ENCODE measurements around the gene ABR. TPM values are rescaled to one million over a fixed set of nuclear protein-coding genes. Genes with fewer than 3 reads are reported as not detected.

The ABR gene
- polyA plus RNA-seq, 1 donor from 2014 or later = 34.5 TPM

- no peak overlapping the region for H2AFZ ChIP-seq (ENCODE audit: low read depth, low read length)
- no peak overlapping the region for H3K27ac ChIP-seq (ENCODE audit: low read length)
- H3F3A ChIP-seq (ENCODE audit: insufficient read depth, low read length, poor library complexity, severe bottlenecking) = no peaks in the 10 kb centered on the region
- no peaks in the 10 kb centered on the region for H3K27me3 ChIP-seq (ENCODE audit: insufficient read depth, low read depth, low read length)
- H3K9me3 ChIP-seq (ENCODE audit: low read length) = no peaks in the 10 kb centered on the region
- no peak overlapping the region for H3K4me2 ChIP-seq (ENCODE audit: low read length)
- peaks cover 7% of the 10 kb centered on the region for H3K36me3 ChIP-seq (ENCODE audit: insufficient read depth, low read length)
- H3K9me2 ChIP-seq (ENCODE audit: insufficient read depth, low read length) = no peaks in the 10 kb centered on the region
- no peaks in the 10 kb centered on the region for H4K20me1 ChIP-seq (ENCODE audit: insufficient read depth)
- no peak overlapping the region for H3K9ac ChIP-seq (ENCODE audit: low read length)
- TF ChIP-seq MXI1 (conservative IDR thresholded peaks at IDR 0.05; ENCODE audit: poor library complexity, severe bottlenecking) = no peak
- no peak for TF ChIP-seq POLR2AphosphoS5 (IDR thresholded peaks at IDR 0.05)
- no peak for TF ChIP-seq EZH2 (IDR thresholded peaks at IDR 0.05; ENCODE audit: borderline replicate concordance, insufficient read depth, low read length, poor library complexity, severe bottlenecking)
- no peak for TF ChIP-seq TAF1 (IDR thresholded peaks at IDR 0.05; ENCODE audit: low read depth)
- TF ChIP-seq SMC3 (conservative IDR thresholded peaks at IDR 0.05; ENCODE audit: poor library complexity) = no peak
- TF ChIP-seq, protein P1, sequence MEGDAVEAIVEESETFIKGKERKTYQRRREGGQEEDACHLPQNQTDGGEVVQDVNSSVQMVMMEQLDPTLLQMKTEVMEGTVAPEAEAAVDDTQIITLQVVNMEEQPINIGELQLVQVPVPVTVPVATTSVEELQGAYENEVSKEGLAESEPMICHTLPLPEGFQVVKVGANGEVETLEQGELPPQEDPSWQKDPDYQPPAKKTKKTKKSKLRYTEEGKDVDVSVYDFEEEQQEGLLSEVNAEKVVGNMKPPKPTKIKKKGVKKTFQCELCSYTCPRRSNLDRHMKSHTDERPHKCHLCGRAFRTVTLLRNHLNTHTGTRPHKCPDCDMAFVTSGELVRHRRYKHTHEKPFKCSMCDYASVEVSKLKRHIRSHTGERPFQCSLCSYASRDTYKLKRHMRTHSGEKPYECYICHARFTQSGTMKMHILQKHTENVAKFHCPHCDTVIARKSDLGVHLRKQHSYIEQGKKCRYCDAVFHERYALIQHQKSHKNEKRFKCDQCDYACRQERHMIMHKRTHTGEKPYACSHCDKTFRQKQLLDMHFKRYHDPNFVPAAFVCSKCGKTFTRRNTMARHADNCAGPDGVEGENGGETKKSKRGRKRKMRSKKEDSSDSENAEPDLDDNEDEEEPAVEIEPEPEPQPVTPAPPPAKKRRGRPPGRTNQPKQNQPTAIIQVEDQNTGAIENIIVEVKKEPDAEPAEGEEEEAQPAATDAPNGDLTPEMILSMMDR (IDR thresholded peaks at IDR 0.05; ENCODE audit: poor library complexity, severe bottlenecking) = no peak
- TF ChIP-seq, protein P2, sequence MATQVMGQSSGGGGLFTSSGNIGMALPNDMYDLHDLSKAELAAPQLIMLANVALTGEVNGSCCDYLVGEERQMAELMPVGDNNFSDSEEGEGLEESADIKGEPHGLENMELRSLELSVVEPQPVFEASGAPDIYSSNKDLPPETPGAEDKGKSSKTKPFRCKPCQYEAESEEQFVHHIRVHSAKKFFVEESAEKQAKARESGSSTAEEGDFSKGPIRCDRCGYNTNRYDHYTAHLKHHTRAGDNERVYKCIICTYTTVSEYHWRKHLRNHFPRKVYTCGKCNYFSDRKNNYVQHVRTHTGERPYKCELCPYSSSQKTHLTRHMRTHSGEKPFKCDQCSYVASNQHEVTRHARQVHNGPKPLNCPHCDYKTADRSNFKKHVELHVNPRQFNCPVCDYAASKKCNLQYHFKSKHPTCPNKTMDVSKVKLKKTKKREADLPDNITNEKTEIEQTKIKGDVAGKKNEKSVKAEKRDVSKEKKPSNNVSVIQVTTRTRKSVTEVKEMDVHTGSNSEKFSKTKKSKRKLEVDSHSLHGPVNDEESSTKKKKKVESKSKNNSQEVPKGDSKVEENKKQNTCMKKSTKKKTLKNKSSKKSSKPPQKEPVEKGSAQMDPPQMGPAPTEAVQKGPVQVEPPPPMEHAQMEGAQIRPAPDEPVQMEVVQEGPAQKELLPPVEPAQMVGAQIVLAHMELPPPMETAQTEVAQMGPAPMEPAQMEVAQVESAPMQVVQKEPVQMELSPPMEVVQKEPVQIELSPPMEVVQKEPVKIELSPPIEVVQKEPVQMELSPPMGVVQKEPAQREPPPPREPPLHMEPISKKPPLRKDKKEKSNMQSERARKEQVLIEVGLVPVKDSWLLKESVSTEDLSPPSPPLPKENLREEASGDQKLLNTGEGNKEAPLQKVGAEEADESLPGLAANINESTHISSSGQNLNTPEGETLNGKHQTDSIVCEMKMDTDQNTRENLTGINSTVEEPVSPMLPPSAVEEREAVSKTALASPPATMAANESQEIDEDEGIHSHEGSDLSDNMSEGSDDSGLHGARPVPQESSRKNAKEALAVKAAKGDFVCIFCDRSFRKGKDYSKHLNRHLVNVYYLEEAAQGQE (IDR thresholded peaks at IDR 0.05; ENCODE audit: borderline replicate concordance) = no peak
- no peak for TF ChIP-seq RAD21 (conservative IDR thresholded peaks at IDR 0.05)
- no peak for TF ChIP-seq EP300 (conservative IDR thresholded peaks at IDR 0.05; ENCODE audit: poor library complexity, severe bottlenecking)
- H3K79me2 ChIP-seq (replicated peaks; ENCODE audit: insufficient read depth, low read length) = no peaks in the 10 kb centered on the region
- H3K4me3 ChIP-seq (ENCODE audit: low read length) = no peak overlapping the region
Measured at GRCh38 chr17:1095090-1095852, 84.5 kb downstream of the ABR start.

DNA sequence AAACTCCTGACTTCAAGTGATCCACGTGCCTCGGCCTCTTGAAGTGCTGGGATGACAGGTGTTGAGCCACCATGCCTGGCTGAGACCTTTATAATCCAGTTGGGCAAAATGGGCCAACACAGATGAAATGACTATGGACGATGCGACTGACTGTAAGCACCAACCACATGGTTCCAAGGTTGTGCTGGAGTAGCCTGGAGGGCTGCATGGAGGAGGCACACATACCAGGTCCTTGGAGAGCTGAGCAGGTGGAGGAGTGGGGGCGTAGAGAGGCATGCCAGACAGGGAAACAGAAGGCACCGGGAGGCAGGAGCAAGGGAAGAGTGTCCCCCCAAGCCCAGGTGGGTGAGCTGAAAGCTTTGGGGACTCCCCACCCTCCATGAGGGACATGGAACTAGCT is 85.2 kb downstream of the ABR start:
- Histone ChIP-seq H4K20me1 (ENCODE audit: insufficient read depth) (no peaks in the 10 kb centered on the region), H3K27me3 (ENCODE audit: insufficient read depth, low read depth, low read length) (no peaks in the 10 kb centered on the region), H2AFZ (ENCODE audit: low read depth, low read length) (no peak overlapping the region), H3K9me3 (ENCODE audit: low read length) (no peaks in the 10 kb centered on the region), H3K9ac (ENCODE audit: low read length) (no peak overlapping the region), H3K4me2 (ENCODE audit: low read length) (no peak overlapping the region), H3F3A (ENCODE audit: insufficient read depth, low read length, poor library complexity, severe bottlenecking) (no peaks in the 10 kb centered on the region), H3K27ac (ENCODE audit: low read length) (no peak overlapping the region), H3K36me3 (ENCODE audit: insufficient read depth, low read length) (peaks cover 7% of the 10 kb centered on the region), H3K79me2 (replicated peaks; ENCODE audit: insufficient read depth, low read length) (no peaks in the 10 kb centered on the region), H3K4me3 (ENCODE audit: low read length) (no peak overlapping the region), H3K9me2 (ENCODE audit: insufficient read depth, low read length) (no peaks in the 10 kb centered on the region)
- TF ChIP-seq, protein P2 (IDR thresholded peaks at IDR 0.05; ENCODE audit: borderline replicate concordance) = no peak
- TF ChIP-seq MXI1 (conservative IDR thresholded peaks at IDR 0.05; ENCODE audit: poor library complexity, severe bottlenecking) = no peak
- no peak for TF ChIP-seq SMC3 (conservative IDR thresholded peaks at IDR 0.05; ENCODE audit: poor library complexity)
- TF ChIP-seq RAD21 (conservative IDR thresholded peaks at IDR 0.05) = no peak
- TF ChIP-seq EP300 (conservative IDR thresholded peaks at IDR 0.05; ENCODE audit: poor library complexity, severe bottlenecking) = no peak
- TF ChIP-seq, protein P1 (IDR thresholded peaks at IDR 0.05; ENCODE audit: poor library complexity, severe bottlenecking) = no peak
- TF ChIP-seq EZH2 (IDR thresholded peaks at IDR 0.05; ENCODE audit: borderline replicate concordance, insufficient read depth, low read length, poor library complexity, severe bottlenecking) = no peak
- no peak for TF ChIP-seq TAF1 (IDR thresholded peaks at IDR 0.05; ENCODE audit: low read depth)
